Upper lobe of right lung (tissue), 1 donor: ENCODE measurements around the gene IFNK. TPM values are rescaled to one million over a fixed set of nuclear protein-coding genes. Genes with fewer than 3 reads are reported as not detected.

Source experiments
- ATAC-seq: fragments of 200-7000 bp; cut with Tn5 transposase; one replicate; pipeline ENCODE4 v1.9.1; 2020; ENCODE audit warnings: mild to moderate bottlenecking, moderate library complexity
- DNase-seq: peaks from one replicate; pipeline ENCODE4 v3.0.0-alpha.2; 2020
- H3K27ac ChIP-seq: fragments of 200-600 bp; one replicate; pipeline ENCODE4 v1.8.0; 2022
- H3K27me3 ChIP-seq: fragments of 200-600 bp; one replicate; pipeline ENCODE4 v1.8.0; 2022; ENCODE audit warnings: mild to moderate bottlenecking
- H3K36me3 ChIP-seq: fragments of 200-600 bp; one replicate; pipeline ENCODE4 v1.8.0; 2022
- H3K4me1 ChIP-seq: fragments of 200-600 bp; one replicate; pipeline ENCODE4 v1.8.0; 2022
- H3K4me3 ChIP-seq: fragments of 200-600 bp; one replicate; pipeline ENCODE4 v1.8.0; 2022; ENCODE audit warnings: mild to moderate bottlenecking
- H3K9me3 ChIP-seq: fragments of 200-600 bp; one replicate; pipeline ENCODE4 v1.8.0; 2022
- CTCF ChIP-seq: fragments of 200-600 bp; IDR thresholded peaks from one replicate; pipeline ENCODE4 v1.8.0; 2022; ENCODE audit warnings: antibody characterized with exemption
- intact Hi-C: fragments of 100-400 bp; cut with DNase I; formaldehyde crosslinking; loops from one replicate; pipeline ENCODE4 v1.11.0; 2022
- total RNA-seq: library from RNA; stranded (reverse); fragmentation: NEBNext Ultra II Directional; extraction: Animal tissue kit (Norgen Biotek cat#: 25700); gene quantifications from one replicate; pipeline ENCODE4 v1.2.1, GENCODE V29; 2021
- donor health status: DM: no; HTN: yes; CAD: no; lungs with severe emphysema.

IFNK gene
- total RNA-seq, 1 donor from 2014 or later, result not detected

- intact Hi-C loops, result no loop called here
- Histone ChIP-seq H3K27me3 (no peaks in the 10 kb centered on the region), H3K4me1 (peaks cover 8% of the 10 kb centered on the region), H3K36me3 (no peaks in the 10 kb centered on the region), H3K27ac (peak overlapping the region; percentile 89), H3K9me3 (no peaks in the 10 kb centered on the region), H3K4me3 (peak overlapping the region; percentile 86)
- DNase-seq (peak; percentile 82), ATAC-seq (peak; percentile 68)
- TF ChIP-seq CTCF, result no peak
Observed at GRCh38 chr9:27528886-27529315, 4.8 kb downstream of the IFNK start.

GRCh38 chr9:27529316-27530278, 5.5 kb downstream of the IFNK start, which contains the start of gene MOB3B:
TSS of gene MOB3B (minus strand) at chr9:27529814. CDS start at chr9:27455550, 74,264 bp downstream.
- peak; percentile 94 for TF ChIP-seq CTCF
- H3K9me3 ChIP-seq, result no peaks in the 10 kb centered on the region
- DNase-seq (peak; percentile 92), ATAC-seq (peak; percentile 90)
- H3K4me3 ChIP-seq, result peak within 1 kb of the TSS; percentile 86
- H3K27ac ChIP-seq, result peak within 1 kb of the TSS; percentile 89
- H3K27me3 ChIP-seq, result no peaks in the 10 kb centered on the region
- no peaks in the 10 kb centered on the region for H3K36me3 ChIP-seq
- peaks cover 14% of the 10 kb centered on the region for H3K4me1 ChIP-seq
- intact Hi-C loops, result no loop called here

GRCh38 chr9:27530915-27531755, 7.0 kb downstream of the IFNK start:
- no peaks in the 10 kb centered on the region for H3K27me3 ChIP-seq
- no peak overlapping the region for H3K4me3 ChIP-seq
- no peak overlapping the region for H3K27ac ChIP-seq
- peaks cover 17% of the 10 kb centered on the region for H3K4me1 ChIP-seq
- H3K36me3 ChIP-seq, result no peaks in the 10 kb centered on the region
- TF ChIP-seq CTCF, result no peak
- ATAC-seq, result no peak
- no peaks in the 10 kb centered on the region for H3K9me3 ChIP-seq
- intact Hi-C loops, result no loop called here
- DNase-seq, result no peak

GRCh38 chr9:27532046-27532445, 8.0 kb downstream of the IFNK start:
- H3K36me3 ChIP-seq, result no peaks in the 10 kb centered on the region
- intact Hi-C loops, result no loop called here
- H3K4me3 ChIP-seq, result no peak overlapping the region
- no peak overlapping the region for H3K27ac ChIP-seq
- ATAC-seq, result no peak
- H3K9me3 ChIP-seq, result no peaks in the 10 kb centered on the region
- TF ChIP-seq CTCF, result no peak
- DNase-seq, result no peak
- H3K27me3 ChIP-seq, result no peaks in the 10 kb centered on the region
- peaks cover 17% of the 10 kb centered on the region for H3K4me1 ChIP-seq

GRCh38 chr9:27533311-27533710, 9.2 kb downstream of the IFNK start:
- no peak for TF ChIP-seq CTCF
- no peaks in the 10 kb centered on the region for H3K9me3 ChIP-seq
- H3K4me1 ChIP-seq, result peaks cover 21% of the 10 kb centered on the region
- ATAC-seq (no peak), DNase-seq (no peak)
- H3K27ac ChIP-seq, result peak overlapping the region; percentile 33
- intact Hi-C loops, result no loop called here
- no peaks in the 10 kb centered on the region for H3K36me3 ChIP-seq
- no peak overlapping the region for H3K4me3 ChIP-seq
- no peaks in the 10 kb centered on the region for H3K27me3 ChIP-seq
